Globus pallidus (tissue), 1 donor: ENCODE data around the gene TGFB1.
"Not testable (repeated sequence)": the region's sequence is repeated elsewhere in the genome, so short reads cannot be mapped to it uniquely, and the experiment has no call there.

Experiments used
- DNase-seq: peaks from one replicate; pipeline ENCODE4 v3.0.0-alpha.2; 2015; ENCODE audit warnings: low spot score

The TGFB1 gene

GRCh38 chr19:41369769-41370168 lies 16.0 kb upstream of the TGFB1 start:
- DNase-seq, result no peak

GRCh38 chr19:41367848-41368301 lies 14.2 kb upstream of the TGFB1 start:
- DNase-seq, result no peak

DNA sequence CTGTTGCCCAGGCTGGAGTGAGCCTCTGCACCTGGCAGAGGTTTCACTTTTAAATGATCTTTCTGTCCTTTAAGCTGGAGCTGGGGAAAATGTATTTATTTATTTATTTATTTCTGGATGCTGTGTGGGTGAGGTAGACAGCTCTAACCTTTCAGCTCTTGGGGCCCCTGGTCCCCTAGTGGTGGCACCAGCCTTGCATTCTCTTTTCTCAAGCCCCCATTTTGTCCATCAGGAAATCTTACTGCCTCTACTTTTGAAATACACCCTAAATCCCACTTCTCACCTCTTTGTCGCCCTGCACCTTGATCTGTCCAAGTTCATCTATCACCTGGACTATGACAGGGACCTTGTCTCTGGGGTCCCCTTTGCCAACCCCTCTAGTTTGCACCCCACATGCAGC lies 12.4 kb upstream of the TGFB1 start:
- no peak for DNase-seq

DNA sequence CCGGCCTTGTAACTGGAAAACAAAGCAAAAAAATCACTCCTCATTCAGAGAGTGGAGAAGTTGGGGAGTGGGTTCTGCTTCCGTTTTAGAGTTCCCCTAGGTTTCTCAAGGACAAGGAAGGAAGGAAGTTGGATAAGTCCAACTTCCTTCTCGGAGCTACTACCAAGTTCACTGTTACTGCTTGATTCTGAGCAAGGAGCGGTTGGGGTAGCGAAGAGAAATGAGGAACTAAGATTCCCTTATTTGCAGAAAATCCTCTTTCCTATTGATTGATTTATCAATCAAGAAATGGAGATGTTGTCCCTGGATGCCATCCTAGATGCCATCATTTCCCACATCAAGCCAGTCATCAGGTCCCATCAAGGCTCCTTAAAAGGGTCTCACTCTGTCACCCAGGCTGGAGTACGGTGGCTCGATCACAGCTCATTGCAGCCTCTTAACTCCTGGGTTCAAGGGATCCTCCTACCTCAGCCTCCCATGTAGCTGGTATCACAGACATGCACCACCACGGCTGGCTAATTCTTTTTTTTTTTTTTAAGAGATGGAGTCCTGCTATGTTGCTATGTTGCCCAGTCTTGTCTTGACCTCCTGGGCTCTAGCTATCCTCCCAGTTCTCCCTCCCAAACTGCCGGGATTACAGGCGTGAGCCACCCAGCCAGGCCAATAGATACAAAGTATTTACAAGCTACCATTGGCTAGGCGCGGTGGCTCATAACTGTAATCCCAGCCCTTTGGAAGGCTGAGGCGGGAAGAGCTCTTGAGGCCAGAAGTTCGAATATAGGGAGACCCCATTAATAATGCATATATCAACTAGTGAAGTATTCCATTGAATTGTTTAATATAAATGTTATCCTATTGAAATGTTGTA lies 11.0 kb upstream of the TGFB1 start:
- DNase-seq, result no peak

DNA sequence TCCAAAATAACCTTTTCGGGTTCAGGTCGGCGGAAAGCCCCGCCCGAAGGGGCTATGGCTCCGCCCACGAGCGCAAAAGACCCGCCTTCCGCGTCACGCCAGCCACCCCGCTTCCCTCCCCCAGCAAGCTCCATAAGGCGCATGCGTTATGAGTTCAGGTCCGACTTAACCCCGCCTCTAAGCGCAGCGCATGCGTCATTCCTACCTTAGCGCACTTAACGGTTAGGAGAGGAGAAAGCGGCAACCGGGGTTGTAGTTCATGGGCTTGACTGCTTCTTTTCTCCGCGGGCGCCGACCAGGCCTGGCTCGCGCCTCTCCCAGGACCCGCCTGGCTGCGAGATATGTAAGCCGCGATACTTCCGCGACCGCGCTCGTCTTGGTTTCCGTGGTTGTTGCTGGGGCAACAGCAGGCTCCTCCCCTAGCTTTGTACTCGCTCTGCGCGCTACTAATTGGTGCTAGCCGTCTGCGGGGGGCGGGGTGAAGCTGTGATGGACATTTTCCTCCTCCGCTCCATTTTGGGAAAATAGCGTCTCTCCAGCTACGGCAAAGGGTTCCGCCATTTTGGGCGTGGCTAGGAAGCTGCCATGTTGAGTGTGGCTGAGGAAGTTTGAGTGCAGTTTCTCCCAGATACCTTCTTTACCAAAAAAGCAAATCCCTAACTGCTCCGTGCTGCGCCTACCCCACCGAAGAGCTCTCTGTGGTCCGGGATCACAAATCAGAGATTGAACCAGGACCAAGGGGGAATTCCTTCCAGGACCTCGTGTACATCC lies 10.2 kb upstream of the TGFB1 start, which contains the start of gene B9D2:
Gene B9D2, minus strand, starts transcription at position 397 of the 771 bp plus-strand sequence. CDS start 630 bp downstream, outside the sequence.
- DNase-seq, result peak; percentile 98

DNA sequence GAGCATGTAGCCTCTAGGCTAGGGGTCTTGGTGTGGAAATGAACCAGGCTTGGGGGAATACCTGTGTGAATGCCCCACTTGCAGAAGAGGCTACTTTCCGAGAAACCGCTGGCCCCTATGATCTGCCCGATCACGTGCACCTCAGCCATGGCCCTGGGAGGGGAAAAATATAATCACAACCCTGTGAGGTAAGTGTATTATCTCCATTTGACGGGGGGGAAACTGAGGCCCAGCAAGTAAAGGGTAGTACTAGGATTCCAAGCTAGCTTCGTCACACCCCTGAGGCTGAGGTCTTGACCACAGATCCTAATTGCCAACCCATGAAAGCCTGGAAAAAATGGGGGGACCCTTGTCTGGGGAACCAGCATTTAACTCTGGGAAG lies 9.6 kb upstream of the TGFB1 start:
- DNase-seq, result no peak

DNA sequence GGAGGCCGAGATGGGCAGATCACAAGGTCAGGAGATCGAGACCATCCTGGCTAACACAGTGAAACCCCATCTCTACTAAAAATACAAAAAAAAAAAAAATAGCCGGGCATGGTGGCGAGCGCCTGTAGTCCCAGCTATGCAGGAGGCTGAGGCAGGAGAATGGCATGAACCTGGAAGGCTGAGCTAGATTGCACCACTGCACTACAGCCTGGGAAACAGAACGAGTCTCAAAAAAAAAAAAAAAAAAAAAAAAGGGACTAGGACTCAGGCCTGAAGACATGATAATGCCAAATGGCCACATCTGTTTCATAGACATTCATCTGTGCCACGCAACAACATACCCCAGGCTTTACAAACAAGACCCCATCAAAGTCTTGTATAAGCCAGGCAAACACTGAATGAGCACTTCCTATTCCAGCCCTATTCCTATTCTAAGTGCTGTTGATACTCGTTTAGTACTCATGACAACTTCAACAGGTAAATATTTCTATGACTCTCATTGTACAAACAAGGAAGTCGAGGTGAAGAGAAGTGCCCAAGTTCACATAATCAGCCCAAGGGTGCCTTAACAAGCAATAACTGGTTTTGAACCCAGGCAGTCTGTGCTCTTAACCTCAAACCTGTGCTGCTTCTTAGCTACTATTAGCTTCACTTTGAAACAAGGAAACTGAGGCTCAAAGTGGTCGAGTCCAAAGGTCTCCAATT lies 8.6 kb upstream of the TGFB1 start:
- DNase-seq, result no peak

DNA sequence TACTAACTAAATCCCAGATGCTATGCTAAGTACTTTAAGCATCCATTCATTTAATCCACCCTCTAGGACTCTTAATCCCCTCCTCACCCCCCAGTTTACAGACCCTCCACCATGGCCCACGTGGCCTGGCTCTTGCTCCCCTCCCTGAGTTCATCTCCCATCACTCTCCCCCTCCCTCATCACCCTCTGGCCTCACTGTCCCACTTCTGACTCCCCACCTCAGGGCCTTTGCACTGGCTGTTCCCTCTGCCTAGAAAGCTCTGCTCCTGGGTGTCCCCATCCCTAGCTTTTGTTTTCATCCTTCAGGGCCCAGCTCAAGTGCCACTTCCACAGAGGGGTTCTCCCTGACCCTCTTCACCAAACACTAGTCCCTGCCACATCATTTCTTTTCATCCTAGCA lies 6.0 kb upstream of the TGFB1 start:
- no peak for DNase-seq

DNA sequence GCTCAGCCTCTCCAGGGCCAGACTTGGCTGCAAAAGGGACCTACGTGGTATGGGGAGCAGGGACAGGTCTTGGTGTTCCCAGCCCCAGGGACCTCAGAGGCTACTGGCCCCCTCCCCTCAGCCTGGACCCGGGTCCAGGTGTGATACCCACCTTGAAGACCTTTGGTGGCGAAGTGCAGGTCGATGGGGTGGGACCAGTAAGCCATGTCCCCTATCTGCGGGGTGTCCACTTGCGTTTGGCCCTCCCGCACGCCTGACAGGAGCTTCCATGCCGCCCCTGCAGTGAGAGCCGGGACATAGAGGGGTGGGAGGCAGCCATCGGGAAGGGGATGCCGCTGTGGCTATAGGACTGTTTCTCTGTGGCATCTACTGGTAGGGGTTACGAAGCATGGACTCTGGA lies 4.0 kb upstream of the TGFB1 start:
- DNase-seq, result no peak

GRCh38 chr19:41356984-41357739 lies 3.4 kb upstream of the TGFB1 start:
- no peak for DNase-seq

DNA sequence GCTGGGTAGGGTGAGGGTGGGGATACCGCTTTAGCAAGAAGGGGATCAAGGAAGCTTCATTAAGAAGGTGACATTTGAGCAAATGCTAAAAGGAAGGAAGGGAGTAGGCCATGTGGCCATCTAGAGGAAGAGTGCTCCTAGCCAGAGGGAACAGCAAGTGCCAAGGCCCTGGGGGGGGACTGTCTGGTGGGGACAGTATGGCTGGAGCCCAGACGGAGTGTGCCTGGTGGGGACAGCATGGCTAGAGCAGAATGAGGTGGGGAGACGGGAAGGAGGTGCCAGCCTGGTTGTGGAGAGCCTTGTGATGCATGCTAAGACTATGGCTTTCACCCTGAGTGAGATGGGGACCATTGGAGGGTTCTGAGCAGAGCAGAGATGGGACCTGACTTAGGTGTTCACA lies 2.1 kb upstream of the TGFB1 start:
- no peak for DNase-seq

DNA sequence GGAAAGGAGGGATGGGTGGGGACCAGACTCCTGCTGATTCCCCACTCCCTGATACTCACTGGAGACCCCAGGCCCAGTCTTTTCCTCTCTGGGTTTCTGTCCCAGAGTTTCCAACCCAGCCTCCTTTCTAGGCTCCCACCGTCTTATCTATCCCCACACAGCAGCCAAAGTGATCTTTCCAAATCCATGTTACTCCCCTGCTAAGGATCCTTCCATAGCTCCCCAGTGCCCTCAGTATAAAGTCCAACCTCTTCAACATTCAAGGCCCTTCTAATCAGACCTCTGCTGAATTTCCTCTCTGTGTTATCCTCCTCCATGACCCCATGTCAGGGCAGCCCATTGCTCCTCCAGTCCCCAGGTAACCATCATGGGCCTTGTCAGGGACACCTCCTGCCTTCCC lies 1.3 kb upstream of the TGFB1 start:
- DNase-seq, result no peak

GRCh38 chr19:41354343-41354953 lies 726 bp upstream of the TGFB1 start:
- no peak for DNase-seq

DNA sequence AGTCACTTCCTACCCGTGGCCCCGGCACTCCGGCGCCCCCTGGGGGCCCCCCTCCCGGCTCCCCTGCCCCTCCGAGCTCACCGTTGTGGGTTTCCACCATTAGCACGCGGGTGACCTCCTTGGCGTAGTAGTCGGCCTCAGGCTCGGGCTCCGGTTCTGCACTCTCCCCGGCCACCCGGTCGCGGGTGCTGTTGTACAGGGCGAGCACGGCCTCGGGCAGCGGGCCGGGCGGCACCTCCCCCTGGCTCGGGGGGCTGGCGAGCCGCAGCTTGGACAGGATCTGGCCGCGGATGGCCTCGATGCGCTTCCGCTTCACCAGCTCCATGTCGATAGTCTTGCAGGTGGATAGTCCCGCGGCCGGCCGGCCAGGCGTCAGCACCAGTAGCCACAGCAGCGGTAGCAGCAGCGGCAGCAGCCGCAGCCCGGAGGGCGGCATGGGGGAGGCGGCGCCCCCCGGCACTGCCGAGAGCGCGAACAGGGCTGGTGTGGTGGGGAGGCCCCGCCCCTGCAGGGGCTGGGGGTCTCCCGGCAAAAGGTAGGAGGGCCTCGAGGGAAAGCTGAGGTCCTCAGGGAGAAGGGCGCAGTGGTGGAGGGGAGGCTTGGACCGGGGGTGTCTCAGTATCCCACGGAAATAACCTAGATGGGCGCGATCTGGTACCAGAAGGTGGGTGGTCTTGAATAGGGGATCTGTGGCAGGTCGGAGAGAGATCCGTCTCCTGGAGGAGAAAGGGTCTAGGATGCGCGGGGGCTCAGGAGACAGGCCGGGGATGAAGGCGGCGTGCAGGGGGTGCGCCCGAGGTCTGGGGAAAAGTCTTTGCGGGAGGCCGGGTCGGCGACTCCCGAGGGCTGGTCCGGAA lies 885 bp downstream of the TGFB1 start:
- no peak for DNase-seq

DNA sequence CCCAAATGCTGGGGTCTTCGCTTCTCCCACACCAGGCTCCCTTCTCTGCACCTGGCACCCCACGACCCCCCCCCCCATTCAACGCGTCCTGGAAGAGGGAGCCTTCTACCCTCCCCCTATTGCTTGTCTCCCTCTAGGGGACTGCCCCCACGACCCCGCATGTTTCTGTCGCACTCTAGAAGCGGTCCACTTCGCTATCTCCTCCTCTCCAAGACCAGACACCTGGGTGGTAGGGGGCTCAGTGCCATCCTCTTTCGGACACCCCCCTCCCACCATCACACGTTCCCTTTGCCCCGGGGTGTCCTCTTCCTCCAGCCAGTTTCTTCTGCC lies 1.5 kb downstream of the TGFB1 start:
- no peak for DNase-seq

DNA sequence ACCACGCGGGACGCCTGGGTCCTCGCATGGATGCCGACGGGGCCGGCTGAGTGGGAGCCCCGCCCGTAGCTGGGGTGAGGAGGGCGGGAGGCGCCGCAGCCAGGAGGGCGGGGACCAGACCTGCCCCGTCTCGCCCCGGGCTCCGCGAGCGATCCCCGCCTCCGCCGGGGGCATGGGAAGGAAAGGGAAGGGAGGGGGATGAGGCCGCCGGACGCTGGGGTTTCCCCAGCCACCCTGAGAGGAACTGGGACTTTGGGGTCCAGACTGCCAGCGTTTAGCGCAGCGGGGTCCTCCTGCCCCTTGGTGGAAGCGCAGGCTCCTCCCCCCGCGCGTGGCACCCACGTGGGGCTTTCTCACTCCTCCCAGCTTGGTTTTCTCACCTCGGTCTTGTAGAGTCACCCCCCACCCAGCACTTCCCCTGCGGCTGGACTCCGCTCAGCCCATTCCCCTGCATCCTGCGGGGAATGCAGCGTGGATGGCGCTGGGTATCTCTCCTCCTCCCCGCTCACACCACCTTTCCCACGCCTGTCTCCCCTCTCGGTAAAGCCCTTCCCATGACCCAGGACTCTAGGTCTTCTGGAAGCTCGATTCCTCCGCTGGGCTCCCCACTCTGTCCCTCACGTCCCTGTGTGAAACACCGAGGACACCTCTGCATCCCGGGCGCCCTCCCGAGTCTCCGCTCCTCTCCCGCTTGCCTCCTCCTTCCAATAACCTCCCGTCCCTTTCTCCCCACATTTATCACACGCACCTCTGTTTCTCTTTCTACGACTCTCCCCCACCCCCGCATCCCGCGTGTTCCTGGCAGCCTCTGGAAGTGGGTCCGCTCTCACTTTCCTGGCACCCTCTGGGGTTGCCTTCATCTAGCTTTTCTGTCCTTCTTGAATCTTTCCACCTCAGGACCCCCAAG lies 2.1 kb downstream of the TGFB1 start:
- no peak for DNase-seq

GRCh38 chr19:41350735-41351338 lies 2.9 kb downstream of the TGFB1 start:
- DNase-seq, result no peak

- not testable (repeated sequence) for DNase-seq
Observed at GRCh38 chr19:41346916-41347315, 6.8 kb downstream of the TGFB1 start.

GRCh38 chr19:41344162-41344561 lies 9.6 kb downstream of the TGFB1 start:
- DNase-seq, result no peak
